ENCODE data around the gene ZMYM4.

ZMYM4 gene

GRCh38 chr1:35269989-35270289, 1.4 kb downstream of the ZMYM4 start:
- no peak for TF ChIP-seq POLR2AphosphoS5 (IDR thresholded peaks at IDR 0.05; ENCODE audit: low read depth, low read length)
- no peak for TF ChIP-seq REST (IDR thresholded peaks at IDR 0.05; ENCODE audit: insufficient read depth in 1 of 2, low read depth in 2 of 2, low read length in 2 of 2)
- TF ChIP-seq SIN3A (IDR thresholded peaks at IDR 0.05; ENCODE audit: borderline replicate concordance, insufficient read depth, low read length) = no peak
- TF ChIP-seq FOXP2 (optimal IDR thresholded peaks at IDR 0.05; ENCODE audit: borderline replicate concordance, extremely low read depth, extremely low read length, insufficient read depth) = no peak
- TF ChIP-seq TAF1 (IDR thresholded peaks at IDR 0.05; ENCODE audit: borderline replicate concordance, insufficient read depth, low read length) = no peak

- TF ChIP-seq REST (IDR thresholded peaks at IDR 0.05; ENCODE audit: insufficient read depth in 1 of 2, low read depth in 2 of 2, low read length in 2 of 2) = no peak
- no peak for TF ChIP-seq TAF1 (IDR thresholded peaks at IDR 0.05; ENCODE audit: borderline replicate concordance, insufficient read depth, low read length)
- no peak for TF ChIP-seq POLR2AphosphoS5 (IDR thresholded peaks at IDR 0.05; ENCODE audit: low read depth, low read length)
- TF ChIP-seq FOXP2 (optimal IDR thresholded peaks at IDR 0.05; ENCODE audit: borderline replicate concordance, extremely low read depth, extremely low read length, insufficient read depth) = no peak
- TF ChIP-seq SIN3A (IDR thresholded peaks at IDR 0.05; ENCODE audit: borderline replicate concordance, insufficient read depth, low read length) = no peak
These were observed 2.3 kb downstream of the ZMYM4 start for GRCh38 chr1:35270836-35271235.

GRCh38 chr1:35274197-35274596, 5.7 kb downstream of the ZMYM4 start:
- TF ChIP-seq POLR2AphosphoS5 (IDR thresholded peaks at IDR 0.05; ENCODE audit: low read depth, low read length) (no peak), FOXP2 (optimal IDR thresholded peaks at IDR 0.05; ENCODE audit: borderline replicate concordance, extremely low read depth, extremely low read length, insufficient read depth) (no peak), REST (IDR thresholded peaks at IDR 0.05; ENCODE audit: insufficient read depth in 1 of 2, low read depth in 2 of 2, low read length in 2 of 2) (no peak), TAF1 (IDR thresholded peaks at IDR 0.05; ENCODE audit: borderline replicate concordance, insufficient read depth, low read length) (no peak), SIN3A (IDR thresholded peaks at IDR 0.05; ENCODE audit: borderline replicate concordance, insufficient read depth, low read length) (no peak)

GRCh38 chr1:35278886-35279554, 10.5 kb downstream of the ZMYM4 start:
- TF ChIP-seq POLR2AphosphoS5 (IDR thresholded peaks at IDR 0.05; ENCODE audit: low read depth, low read length) (no peak), TAF1 (IDR thresholded peaks at IDR 0.05; ENCODE audit: borderline replicate concordance, insufficient read depth, low read length) (no peak)

- TF ChIP-seq TAF1 (IDR thresholded peaks at IDR 0.05; ENCODE audit: borderline replicate concordance, insufficient read depth, low read length) = no peak
- no peak for TF ChIP-seq POLR2AphosphoS5 (IDR thresholded peaks at IDR 0.05; ENCODE audit: low read depth, low read length)
- TF ChIP-seq REST (IDR thresholded peaks at IDR 0.05; ENCODE audit: insufficient read depth in 1 of 2, low read depth in 2 of 2, low read length in 2 of 2) = no peak
- no peak for TF ChIP-seq SIN3A (IDR thresholded peaks at IDR 0.05; ENCODE audit: borderline replicate concordance, insufficient read depth, low read length)
- no peak for TF ChIP-seq FOXP2 (optimal IDR thresholded peaks at IDR 0.05; ENCODE audit: borderline replicate concordance, extremely low read depth, extremely low read length, insufficient read depth)
These were observed 11.0 kb downstream of the ZMYM4 start for GRCh38 chr1:35279555-35279904.
